Heart left ventricle (tissue), 13 donors: ENCODE data around the gene CTXND2.

Experiments
- POLR2A ChIP-seq, 2 donors: fragments of 450-650 bp; IDR thresholded peaks; one replicate each; pipeline ENCODE4 v1.6.1; 2017; ENCODE audit warnings: antibody characterized with exemption in 2 of 2, mild to moderate bottlenecking in 2 of 2, moderate library complexity in 2 of 2
- TF ChIP-seq, protein P1 (sequence below), 12 donors: fragments of 200-600 bp; sonication (generic) in 4 of 12; IDR thresholded peaks; one replicate each; pipeline versions ENCODE4 v1.5.0 to v1.8.0; 2018 to 2022; ENCODE audit warnings: antibody characterized with exemption in 12 of 12, mild to moderate bottlenecking in 5 of 12
- donor health status: ischemic (EF 13 %, LVEDD 7.1; RV severe dilation, severe dysfunction).
- donor health status: DM: no; HTN: yes; CAD: no.
- donor health status: DM: no; HTN: no; CAD: no.
- donor health status: ischemic (EF 25% LVEDD 6.9; RV normal size, moderate dysfunction).
- donor health status: ischemic (EF 25% LVEDD 5.7; RV mildly dilated, moderate dysfunction).
- donor health status: ischemic (EF 35%, LVEDD 5.7; RV mildly dilated, moderate dysfunction).
- donor health status: nonischemic (EF 11% LVEDD 7.7; RV severe dilation, severe dysfunction).
- donor health status: DM: yes; HTN: yes; CAD: no.
- donor health status: PGD.
- donor health status: ischemic (EF 29% LVEDD 5.4; RV normal size, mild dysfunction).
- donor health status: nonischemic (EF 23%, LVEDD 6.1; RV moderate dilation, normal function).

DNA sequence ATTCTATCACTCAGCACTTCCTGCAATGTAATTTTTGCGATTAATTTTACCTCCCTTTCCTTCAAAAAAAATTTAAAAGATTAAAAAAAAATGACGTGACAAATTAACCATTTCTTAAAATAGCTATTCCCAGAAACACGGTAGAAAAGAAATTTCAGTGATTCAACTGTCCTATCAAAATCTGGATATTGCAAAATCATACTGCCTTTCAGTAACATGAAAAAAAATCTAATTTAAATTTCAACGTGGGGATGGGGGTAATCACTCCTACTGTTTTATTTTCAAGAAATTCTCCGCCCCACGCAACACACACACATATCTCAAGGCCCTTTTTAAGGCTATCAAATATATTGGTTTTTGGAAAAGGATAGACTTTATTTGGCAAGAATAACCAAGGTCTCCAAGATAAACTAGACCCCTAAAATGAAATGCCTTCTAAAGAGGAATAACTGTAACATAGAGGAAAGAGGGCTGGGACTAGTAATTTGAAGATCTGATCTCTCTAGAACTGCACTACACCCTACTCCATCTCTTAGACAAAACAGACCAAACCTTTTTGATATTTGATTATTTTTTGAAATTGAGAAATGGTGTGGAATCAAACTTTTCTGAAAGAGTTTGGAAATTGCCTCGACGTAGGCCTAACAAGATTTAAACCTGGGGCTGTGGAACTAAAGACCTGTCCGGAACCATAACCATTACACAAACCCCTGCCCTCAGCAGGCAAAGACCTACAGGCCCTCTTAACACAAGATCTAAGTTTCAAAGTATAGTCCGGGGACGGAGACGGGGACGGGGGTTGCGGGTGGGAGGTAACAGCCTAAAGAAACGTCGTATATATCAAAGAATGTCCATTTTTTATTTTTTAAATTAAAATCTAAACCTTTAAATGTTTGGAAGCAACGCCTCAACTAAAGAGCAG is 11.5 kb upstream of the CTXND2 start:
- TF ChIP-seq, protein P1, sequence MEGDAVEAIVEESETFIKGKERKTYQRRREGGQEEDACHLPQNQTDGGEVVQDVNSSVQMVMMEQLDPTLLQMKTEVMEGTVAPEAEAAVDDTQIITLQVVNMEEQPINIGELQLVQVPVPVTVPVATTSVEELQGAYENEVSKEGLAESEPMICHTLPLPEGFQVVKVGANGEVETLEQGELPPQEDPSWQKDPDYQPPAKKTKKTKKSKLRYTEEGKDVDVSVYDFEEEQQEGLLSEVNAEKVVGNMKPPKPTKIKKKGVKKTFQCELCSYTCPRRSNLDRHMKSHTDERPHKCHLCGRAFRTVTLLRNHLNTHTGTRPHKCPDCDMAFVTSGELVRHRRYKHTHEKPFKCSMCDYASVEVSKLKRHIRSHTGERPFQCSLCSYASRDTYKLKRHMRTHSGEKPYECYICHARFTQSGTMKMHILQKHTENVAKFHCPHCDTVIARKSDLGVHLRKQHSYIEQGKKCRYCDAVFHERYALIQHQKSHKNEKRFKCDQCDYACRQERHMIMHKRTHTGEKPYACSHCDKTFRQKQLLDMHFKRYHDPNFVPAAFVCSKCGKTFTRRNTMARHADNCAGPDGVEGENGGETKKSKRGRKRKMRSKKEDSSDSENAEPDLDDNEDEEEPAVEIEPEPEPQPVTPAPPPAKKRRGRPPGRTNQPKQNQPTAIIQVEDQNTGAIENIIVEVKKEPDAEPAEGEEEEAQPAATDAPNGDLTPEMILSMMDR (IDR thresholded peaks at IDR 0.05), result no peak
- no peak for TF ChIP-seq POLR2A (IDR thresholded peaks at IDR 0.05)
